IMR-90 (cell line): Measurements from ENCODE around the gene CXCL17. TPM values are rescaled to one million over a fixed set of nuclear protein-coding genes. Genes with fewer than 3 reads are reported as not detected.

Experiments
- ATAC-seq: fragments of 200-7000 bp; cut with Tn5 transposase; 2 replicates; pipeline ENCODE4 v1.9.1; 2020; ENCODE audit warnings: low read depth, mild to moderate bottlenecking, moderate library complexity
- BruUV-seq: library from RNA; stranded (reverse); fragments of 400-500 nt; replicated peaks from 2 replicates; lab custom pipeline; 2021; lab: Mats Ljungman, UMichigan
- CTCF ChIA-PET: fragments of 300-600 bp; formaldehyde crosslinking; extraction: SDS; loops from one replicate; lab custom pipeline; 2021; ENCODE audit warnings: antibody characterized with exemption; lab: Yijun Ruan, JAX
- POLR2A ChIA-PET: fragments of 300-600 bp; sonication (Branson Sonifier 250); formaldehyde crosslinking; loops from one replicate; lab custom pipeline; 2022; ENCODE audit warnings: antibody characterized with exemption; ENCODE audit not compliant: unreplicated experiment; lab: Charles Lee
- DNase-seq: peaks from one replicate; pipeline ENCODE4 v3.0.0; 2013
- H2AFZ ChIP-seq: replicated peaks from 2 replicates; pipeline ENCODE3; 2013; ENCODE audit warnings: low read length, mild to moderate bottlenecking; ENCODE audit not compliant: poor library complexity
- H2AK5ac ChIP-seq: 2 replicates; pipeline ENCODE4 v1.6.1; 2013; ENCODE audit warnings: low read depth, low read length, inconsistent platforms
- H2AK9ac ChIP-seq: replicated peaks from 2 replicates; pipeline ENCODE3; 2013; ENCODE audit warnings: mild to moderate bottlenecking, low read depth, low read length, moderate library complexity; ENCODE audit not compliant: poor library complexity
- H2BK120ac ChIP-seq: 2 replicates; pipeline ENCODE4 v1.6.1; 2013; ENCODE audit warnings: low read depth, low read length, inconsistent platforms
- H2BK15ac ChIP-seq: 3 replicates; pipeline ENCODE4 v1.6.1; 2013; ENCODE audit warnings: low read depth, low read length, inconsistent platforms
- H2BK20ac ChIP-seq: 2 replicates; pipeline ENCODE4 v1.6.1; 2013; ENCODE audit warnings: low read depth, mild to moderate bottlenecking, inconsistent platforms, low read length, moderate library complexity
- H2BK5ac ChIP-seq: 2 replicates; pipeline ENCODE4 v1.6.1; 2013; ENCODE audit warnings: mild to moderate bottlenecking, low read depth, low read length, inconsistent platforms; ENCODE audit not compliant: poor library complexity, severe bottlenecking
- H3K14ac ChIP-seq: replicated peaks from 2 replicates; pipeline ENCODE4 v1.6.1; 2013; ENCODE audit warnings: low read depth, low read length, inconsistent platforms
- H3K18ac ChIP-seq: 2 replicates; pipeline ENCODE4 v1.6.1; 2013; ENCODE audit warnings: low read depth, low read length, control low read depth
- H3K23ac ChIP-seq: 2 replicates; pipeline ENCODE4 v1.6.1; 2013; ENCODE audit warnings: low read depth, low read length, inconsistent platforms
- H3K27ac ChIP-seq: 2 replicates; pipeline ENCODE4 v1.5.1; 2013; ENCODE audit warnings: mild to moderate bottlenecking, control low read depth, low read length; ENCODE audit not compliant: insufficient read depth
- H3K27me3 ChIP-seq: 2 replicates; pipeline ENCODE4 v1.6.1; 2013; ENCODE audit warnings: low read length; ENCODE audit not compliant: control insufficient read depth, insufficient read depth
- H3K36me3 ChIP-seq: 2 replicates; pipeline ENCODE4 v1.6.1; 2013; ENCODE audit warnings: low read length, mixed read lengths; ENCODE audit not compliant: control insufficient read depth, insufficient read depth
- H3K4ac ChIP-seq: 2 replicates; pipeline ENCODE4 v1.6.1; 2013; ENCODE audit warnings: low read depth, low read length, inconsistent platforms
- H3K4me1 ChIP-seq: 2 replicates; pipeline ENCODE4 v1.6.1; 2013; ENCODE audit warnings: low read length, mixed read lengths; ENCODE audit not compliant: control insufficient read depth, insufficient read depth
- H3K4me2 ChIP-seq: 2 replicates; pipeline ENCODE4 v1.6.1; 2013; ENCODE audit warnings: low read depth, mild to moderate bottlenecking, control low read depth, low read length, moderate library complexity
- H3K4me3 ChIP-seq: 2 replicates; pipeline ENCODE4 v1.5.1; 2013; ENCODE audit warnings: low read depth, mild to moderate bottlenecking, control low read depth, low read length, moderate library complexity; ENCODE audit not compliant: insufficient read depth
- H3K56ac ChIP-seq: 2 replicates; pipeline ENCODE4 v1.6.1; 2013; ENCODE audit warnings: low read length, inconsistent platforms; ENCODE audit not compliant: insufficient read depth; ENCODE audit errors: extremely low read depth
- H3K79me1 ChIP-seq, 2 experiments: 2 replicates each; pipeline ENCODE4 v1.6.1; 2013; ENCODE audit warnings: low read length in 2 of 2, inconsistent platforms in 1 of 2, low read depth in 1 of 2
- H3K9ac ChIP-seq: 2 replicates; pipeline ENCODE4 v1.6.1; 2013; ENCODE audit warnings: low read depth, low read length, control low read depth
- H3K9me1 ChIP-seq: 2 replicates; pipeline ENCODE4 v1.6.1; 2013; ENCODE audit warnings: low read length, inconsistent platforms; ENCODE audit not compliant: insufficient read depth
- H3K9me3 ChIP-seq: 2 replicates; pipeline ENCODE4 v1.6.1; 2013; ENCODE audit warnings: low read length; ENCODE audit not compliant: control insufficient read depth, insufficient read depth
- H4K20me1 ChIP-seq: 2 replicates; pipeline ENCODE4 v1.6.1; 2013; ENCODE audit warnings: low read length, inconsistent platforms; ENCODE audit not compliant: insufficient read depth
- H4K5ac ChIP-seq: 2 replicates; pipeline ENCODE4 v1.6.1; 2013; ENCODE audit warnings: mild to moderate bottlenecking, low read depth, low read length, control low read depth
- H4K8ac ChIP-seq, 2 experiments: 2 replicates each; pipeline ENCODE4 v1.6.1; 2013; ENCODE audit warnings: low read depth in 2 of 2, low read length in 2 of 2, control low read depth in 1 of 2, inconsistent platforms in 1 of 2
- H4K91ac ChIP-seq: 2 replicates; pipeline ENCODE4 v1.6.1; 2013; ENCODE audit warnings: low read depth, low read length, inconsistent platforms; ENCODE audit not compliant: insufficient read depth
- BHLHE40 ChIP-seq: fragments of 150-350 bp; IDR thresholded peaks from 2 replicates; pipeline ENCODE4 v1.6.1; 2016; ENCODE audit warnings: mild to moderate bottlenecking, low read depth, low read length
- CEBPB ChIP-seq: IDR thresholded peaks from 2 replicates; pipeline ENCODE4 v1.6.1; 2012; ENCODE audit warnings: low read depth, low read length, improper control_type of control experiment
- CHD1 ChIP-seq: IDR thresholded peaks from 2 replicates; pipeline ENCODE4 v1.6.1; 2012; ENCODE audit warnings: low read depth, low read length, improper control_type of control experiment
- CTCF ChIP-seq: conservative IDR thresholded peaks from 2 replicates; pipeline ENCODE4 v1.5.1; 2012; ENCODE audit warnings: mild to moderate bottlenecking, low read depth, low read length, improper control_type of control experiment
- ELK1 ChIP-seq: fragments of 150-350 bp; IDR thresholded peaks from 2 replicates; pipeline ENCODE4 v1.6.1; 2016; ENCODE audit warnings: low read depth, mild to moderate bottlenecking, low read length, moderate library complexity, borderline replicate concordance
- FOS ChIP-seq: fragments of 150-350 bp; IDR thresholded peaks from 2 replicates; pipeline ENCODE4 v1.6.1; 2016; ENCODE audit warnings: low read depth, low read length
- MAFK ChIP-seq: IDR thresholded peaks from 2 replicates; pipeline ENCODE4 v1.6.1; 2012; ENCODE audit warnings: low read depth, low read length, improper control_type of control experiment
- MAZ ChIP-seq: IDR thresholded peaks from 2 replicates; pipeline ENCODE4 v1.6.1; 2012; ENCODE audit warnings: low read depth, mild to moderate bottlenecking, low read length, improper control_type of control experiment, moderate library complexity, borderline replicate concordance
- MXI1 ChIP-seq: IDR thresholded peaks from 2 replicates; pipeline ENCODE4 v1.6.1; 2012; ENCODE audit warnings: low read depth, mild to moderate bottlenecking, low read length, moderate library complexity, borderline replicate concordance
- NFE2L2 ChIP-seq: fragments of 150-350 bp; IDR thresholded peaks from 2 replicates; pipeline ENCODE4 v1.6.1; 2016; ENCODE audit warnings: low read depth, mild to moderate bottlenecking, low read length
- POLR2A ChIP-seq: IDR thresholded peaks from 2 replicates; pipeline ENCODE4 v1.6.1; 2012; ENCODE audit warnings: mild to moderate bottlenecking, low read depth, low read length
- RAD21 ChIP-seq: IDR thresholded peaks from 2 replicates; pipeline ENCODE4 v1.6.1; 2012; ENCODE audit warnings: low read length, improper control_type of control experiment
- RCOR1 ChIP-seq: IDR thresholded peaks from 2 replicates; pipeline ENCODE4 v1.6.1; 2012; ENCODE audit warnings: mild to moderate bottlenecking, low read length, improper control_type of control experiment; ENCODE audit not compliant: insufficient replicate concordance
- RFX5 ChIP-seq: IDR thresholded peaks from 2 replicates; pipeline ENCODE4 v1.8.0; 2012; ENCODE audit warnings: low read depth, mild to moderate bottlenecking, low read length, moderate library complexity
- SMC3 ChIP-seq: fragments of 150-350 bp; IDR thresholded peaks from 2 replicates; pipeline ENCODE4 v1.6.1; 2016; ENCODE audit warnings: low read depth, mild to moderate bottlenecking, antibody characterized with exemption, low read length, moderate library complexity
- USF2 ChIP-seq: fragments of 150-350 bp; IDR thresholded peaks from 2 replicates; pipeline ENCODE4 v1.6.1; 2017; ENCODE audit warnings: mild to moderate bottlenecking, antibody characterized with exemption, low read length, low read depth
- WGBS, 2 experiments: methylation state at CpG; one replicate each; pipeline versions ENCODE4 v1.1.5 to v1.1.7; 2013; ENCODE audit warnings: missing lambda C conversion rate in 2 of 2; ENCODE audit not compliant: insufficient read length in 1 of 2; ENCODE audit errors: extremely low coverage in 2 of 2; 5-methylcytosine and 5-hydroxymethylcytosine counted together
- dilution Hi-C: fragments of 300-500 bp; cut with HindIII; formaldehyde crosslinking; loops from one replicate; pipeline ENCODE4 v1.14.3; 2018; ENCODE audit warnings: low sequenced_read_pairs; ENCODE audit not compliant: unreplicated experiment
- in situ Hi-C: fragments of 300-500 bp; cut with MboI; formaldehyde crosslinking; loops from 3 replicates; pipeline ENCODE4 v1.14.3; 2019; ENCODE audit warnings: low sequenced_read_pairs, inconsistent platforms, mixed read lengths
- intact Hi-C: fragments of 100-400 bp; cut with micrococcal nuclease; formaldehyde crosslinking; loops from 2 replicates; pipeline ENCODE4 v1.10.0; 2022
- polyA plus RNA-seq, 3 experiments: library from polyadenylated mRNA; depleted of rRNA; stranded (reverse); fragments of >200 nt; gene quantifications; 2 replicates each; pipeline ENCODE4 v1.2.3, GENCODE V29; 2012; ENCODE audit warnings: low replicate concordance in 1 of 3
- total RNA-seq: library from RNA; depleted of rRNA; stranded (reverse); fragments of >200 nt; gene quantifications from 2 replicates; pipeline ENCODE4 v1.2.3, GENCODE V29; 2012

CXCL17 gene
- total and polyA plus RNA-seq, 2 of the 4 experiments (the other 2 are of a cell fraction), result not detected

GRCh38 chr19:42459926-42460325, 17.2 kb upstream of the CXCL17 start:
- no peak overlapping the region for H4K5ac ChIP-seq
- no peak overlapping the region for H3K4me3 ChIP-seq
- POLR2A ChIA-PET, result no interaction called here
- dilution Hi-C loops, result no loop called here
- no peak overlapping the region for H3K23ac ChIP-seq
- H2BK15ac ChIP-seq, result no peak overlapping the region
- H2AK9ac ChIP-seq, result no peak overlapping the region
- CTCF ChIA-PET, result interaction anchor here (0.6 to 1.0 kb wide), 3 partner anchors 10 to 122 kb away, joined by 3 read pairs; no protein-coding TSS in a partner anchor
- TF ChIP-seq MAZ (no peak), CEBPB (no peak), RCOR1 (no peak), MXI1 (no peak), SMC3 (no peak), RAD21 (no peak), CHD1 (no peak), USF2 (no peak), POLR2A (no peak), FOS (no peak), RFX5 (no peak), BHLHE40 (no peak), CTCF (no peak), ELK1 (no peak), MAFK (no peak), NFE2L2 (no peak)
- H3K9me3 ChIP-seq, result no peaks in the 10 kb centered on the region
- BruUV-seq, result no TSS peak
- H2BK20ac ChIP-seq, result no peak overlapping the region
- no peak overlapping the region for H2BK5ac ChIP-seq
- H2AK5ac ChIP-seq, result no peak overlapping the region
- no peak overlapping the region for H3K4me2 ChIP-seq
- H4K20me1 ChIP-seq, result no peaks in the 10 kb centered on the region
- H3K9me1 ChIP-seq, result no peaks in the 10 kb centered on the region
- no peak overlapping the region for H2BK120ac ChIP-seq
- ATAC-seq (no peak), DNase-seq (no peak)
- no peak overlapping the region; the same call in 1 of the 2 replicates for H3K56ac ChIP-seq
- H3K27me3 ChIP-seq, result peaks cover 11% of the 10 kb centered on the region
- no peak overlapping the region for H3K4ac ChIP-seq
- no peak overlapping the region for H4K8ac ChIP-seq
- no peaks in the 10 kb centered on the region for H3K36me3 ChIP-seq
- in situ Hi-C loops, result no loop called here
- H3K14ac ChIP-seq, result no peak overlapping the region
- H3K79me1 ChIP-seq, result no peaks in the 10 kb centered on the region
- H4K91ac ChIP-seq, result no peak overlapping the region
- H3K4me1 ChIP-seq, result no peaks in the 10 kb centered on the region
- H3K27ac ChIP-seq, result no peak overlapping the region
- intact Hi-C loops, result no loop called here
- no peak overlapping the region for H3K18ac ChIP-seq
- WGBS, 2 experiments, result 86% methylated on average over 1 of the region's 2 CpGs; no CpG with 5 or more reads in 1 of the 2 experiments
- no peak overlapping the region for H2AFZ ChIP-seq
- H3K9ac ChIP-seq, result no peak overlapping the region
